Measurements from ENCODE around the gene CLEC9A.

DNA sequence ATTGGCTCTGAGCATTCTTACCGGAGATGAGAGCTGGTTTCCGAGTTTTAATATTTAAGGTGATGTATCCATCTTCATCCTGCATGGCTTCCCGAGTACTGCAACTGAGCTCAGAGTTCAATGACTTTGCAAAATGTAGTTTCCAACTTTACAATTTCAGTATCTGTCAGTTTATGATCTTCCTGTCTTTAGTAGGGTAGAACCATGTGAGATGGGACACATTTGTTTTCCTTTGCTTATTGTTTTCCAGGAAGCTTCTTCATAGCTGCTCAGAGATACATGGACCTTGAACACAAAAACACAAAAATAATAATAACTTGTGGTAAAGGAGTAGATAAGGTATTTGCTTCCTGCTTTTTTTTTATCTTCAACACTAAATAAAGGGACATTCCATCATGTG is 31.5 kb upstream of the CLEC9A start, which contains the start of gene CLEC1B:
- TF ChIP-seq, protein P1, sequence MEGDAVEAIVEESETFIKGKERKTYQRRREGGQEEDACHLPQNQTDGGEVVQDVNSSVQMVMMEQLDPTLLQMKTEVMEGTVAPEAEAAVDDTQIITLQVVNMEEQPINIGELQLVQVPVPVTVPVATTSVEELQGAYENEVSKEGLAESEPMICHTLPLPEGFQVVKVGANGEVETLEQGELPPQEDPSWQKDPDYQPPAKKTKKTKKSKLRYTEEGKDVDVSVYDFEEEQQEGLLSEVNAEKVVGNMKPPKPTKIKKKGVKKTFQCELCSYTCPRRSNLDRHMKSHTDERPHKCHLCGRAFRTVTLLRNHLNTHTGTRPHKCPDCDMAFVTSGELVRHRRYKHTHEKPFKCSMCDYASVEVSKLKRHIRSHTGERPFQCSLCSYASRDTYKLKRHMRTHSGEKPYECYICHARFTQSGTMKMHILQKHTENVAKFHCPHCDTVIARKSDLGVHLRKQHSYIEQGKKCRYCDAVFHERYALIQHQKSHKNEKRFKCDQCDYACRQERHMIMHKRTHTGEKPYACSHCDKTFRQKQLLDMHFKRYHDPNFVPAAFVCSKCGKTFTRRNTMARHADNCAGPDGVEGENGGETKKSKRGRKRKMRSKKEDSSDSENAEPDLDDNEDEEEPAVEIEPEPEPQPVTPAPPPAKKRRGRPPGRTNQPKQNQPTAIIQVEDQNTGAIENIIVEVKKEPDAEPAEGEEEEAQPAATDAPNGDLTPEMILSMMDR (IDR thresholded peaks at IDR 0.05; ENCODE audit: control extremely low read depth in 1 of 3, insufficient read depth in 1 of 3, low read depth in 1 of 3, low read length in 3 of 3) = no peak
- TF ChIP-seq, protein P2, sequence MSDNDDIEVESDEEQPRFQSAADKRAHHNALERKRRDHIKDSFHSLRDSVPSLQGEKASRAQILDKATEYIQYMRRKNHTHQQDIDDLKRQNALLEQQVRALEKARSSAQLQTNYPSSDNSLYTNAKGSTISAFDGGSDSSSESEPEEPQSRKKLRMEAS (IDR thresholded peaks at IDR 0.05) = no peak
- TF ChIP-seq EZH2 (IDR thresholded peaks at IDR 0.05; ENCODE audit: low read depth, low read length, severe bottlenecking) (no peak), ZNF274 (IDR thresholded peaks at IDR 0.05; ENCODE audit: borderline replicate concordance, extremely low read depth, low read length) (no peak)
